ENCODE data around the gene KRTAP12-2. TPM values are rescaled to one million over a fixed set of nuclear protein-coding genes. Genes with fewer than 3 reads are reported as not detected.
"Not testable (repeated sequence)": the region's sequence is repeated elsewhere in the genome, so short reads cannot be mapped to it uniquely, and the experiment has no call there.

The KRTAP12-2 gene
- total RNA-seq, 4 donors from 2014 or later = not detected

GRCh38 chr21:44649521-44650100 lies 17.1 kb downstream of the KRTAP12-2 start:
- TF ChIP-seq, protein P1, sequence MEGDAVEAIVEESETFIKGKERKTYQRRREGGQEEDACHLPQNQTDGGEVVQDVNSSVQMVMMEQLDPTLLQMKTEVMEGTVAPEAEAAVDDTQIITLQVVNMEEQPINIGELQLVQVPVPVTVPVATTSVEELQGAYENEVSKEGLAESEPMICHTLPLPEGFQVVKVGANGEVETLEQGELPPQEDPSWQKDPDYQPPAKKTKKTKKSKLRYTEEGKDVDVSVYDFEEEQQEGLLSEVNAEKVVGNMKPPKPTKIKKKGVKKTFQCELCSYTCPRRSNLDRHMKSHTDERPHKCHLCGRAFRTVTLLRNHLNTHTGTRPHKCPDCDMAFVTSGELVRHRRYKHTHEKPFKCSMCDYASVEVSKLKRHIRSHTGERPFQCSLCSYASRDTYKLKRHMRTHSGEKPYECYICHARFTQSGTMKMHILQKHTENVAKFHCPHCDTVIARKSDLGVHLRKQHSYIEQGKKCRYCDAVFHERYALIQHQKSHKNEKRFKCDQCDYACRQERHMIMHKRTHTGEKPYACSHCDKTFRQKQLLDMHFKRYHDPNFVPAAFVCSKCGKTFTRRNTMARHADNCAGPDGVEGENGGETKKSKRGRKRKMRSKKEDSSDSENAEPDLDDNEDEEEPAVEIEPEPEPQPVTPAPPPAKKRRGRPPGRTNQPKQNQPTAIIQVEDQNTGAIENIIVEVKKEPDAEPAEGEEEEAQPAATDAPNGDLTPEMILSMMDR (IDR thresholded peaks at IDR 0.05) = no peak
- TF ChIP-seq POLR2AphosphoS5 (IDR thresholded peaks at IDR 0.05) = no peak
- TF ChIP-seq POLR2A (IDR thresholded peaks at IDR 0.05; ENCODE audit: low read depth) = no peak
- no peak for TF ChIP-seq EP300 (IDR thresholded peaks at IDR 0.05)
- Histone ChIP-seq H3K4me3 (no peak overlapping the region), H3K4me1 (no peaks in the 10 kb centered on the region), H3K27ac (replicated peaks in 1 of 4) (no peak overlapping the region), H3K27me3 (peaks cover 0 to 67% (median 0%) of the 10 kb centered on the region in 4 donors), H3K9me3 (peaks cover 0 to 9% (median 4%) of the 10 kb centered on the region in 4 donors), H3K36me3 (no peaks in the 10 kb centered on the region)
- WGBS = 87% methylated on average over 12 of the region's 18 CpGs
- DNase-seq (ENCODE audit: extremely low spot score) = peak; percentile 60
- intact Hi-C loops (cut with DNase I) = no loop called here

DNA sequence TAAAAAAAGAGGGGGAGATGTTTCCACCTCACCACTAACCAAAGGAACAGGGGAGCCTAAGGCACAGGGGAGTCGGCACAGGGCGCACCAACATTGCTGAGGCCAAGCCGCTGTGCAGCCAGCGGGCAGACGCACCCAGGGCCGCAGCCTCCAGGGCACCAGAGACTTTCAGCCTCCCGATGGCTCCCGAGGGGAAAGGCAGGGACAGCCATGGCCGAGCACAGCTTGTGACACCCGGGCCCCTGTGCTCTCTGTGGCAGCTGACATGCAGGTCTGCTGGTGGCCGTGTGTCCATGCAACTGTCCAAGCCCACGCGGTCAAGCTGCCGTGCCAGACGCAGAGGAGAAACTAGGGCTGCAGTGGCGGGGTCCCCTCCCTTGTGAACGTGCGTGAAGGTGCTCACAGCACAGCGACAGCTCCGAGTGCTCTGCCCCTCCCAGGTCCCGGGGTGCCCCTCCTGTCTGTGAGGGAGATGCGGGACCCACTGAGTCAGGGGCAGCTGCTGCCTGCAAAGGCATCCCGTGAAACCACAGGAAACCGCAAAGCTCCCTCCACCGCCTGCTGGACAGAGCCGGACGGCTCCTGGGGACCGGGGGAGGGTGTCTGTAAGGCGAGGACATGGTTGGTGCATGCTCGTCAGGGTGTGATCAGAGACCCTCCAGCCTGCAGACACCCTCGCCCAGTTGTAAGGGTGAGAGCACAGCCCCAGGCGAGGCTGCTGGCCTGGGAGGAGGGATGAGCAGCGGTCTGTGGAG lies 18.0 kb downstream of the KRTAP12-2 start:
- peak; percentile 84 for DNase-seq (ENCODE audit: extremely low spot score)
- intact Hi-C loops (cut with DNase I) = no loop called here
- TF ChIP-seq POLR2A (IDR thresholded peaks at IDR 0.05; ENCODE audit: low read depth) (no peak), EP300 (IDR thresholded peaks at IDR 0.05) (no peak), POLR2AphosphoS5 (IDR thresholded peaks at IDR 0.05) (no peak)
- TF ChIP-seq, protein P1 (IDR thresholded peaks at IDR 0.05) = no peak
- Histone ChIP-seq H3K27ac (replicated peaks in 1 of 4) (no peak overlapping the region), H3K4me3 (no peak overlapping the region), H3K9me3 (peaks cover 0 to 18% (median 7%) of the 10 kb centered on the region in 4 donors), H3K4me1 (no peaks in the 10 kb centered on the region), H3K27me3 (peaks cover 0 to 58% (median 0%) of the 10 kb centered on the region in 4 donors), H3K36me3 (no peaks in the 10 kb centered on the region)
- 73% methylated on average over 27 of the region's 33 CpGs for WGBS

GRCh38 chr21:44647222-44647552 lies 19.5 kb downstream of the KRTAP12-2 start:
- 48% methylated on average over 5 of the region's 8 CpGs for WGBS
- H3K36me3 ChIP-seq = no peaks in the 10 kb centered on the region
- no peak for TF ChIP-seq POLR2AphosphoS5 (IDR thresholded peaks at IDR 0.05)
- TF ChIP-seq EP300 (IDR thresholded peaks at IDR 0.05) = no peak
- TF ChIP-seq, protein P1 (IDR thresholded peaks at IDR 0.05) = no peak
- no peak for TF ChIP-seq POLR2A (IDR thresholded peaks at IDR 0.05; ENCODE audit: low read depth)
- intact Hi-C loops (cut with DNase I) = no loop called here
- H3K4me3 ChIP-seq = no peak overlapping the region
- H3K27ac ChIP-seq (replicated peaks in 1 of 4) = no peak overlapping the region
- H3K4me1 ChIP-seq = no peaks in the 10 kb centered on the region
- peaks cover 0 to 55% (median 0%) of the 10 kb centered on the region in 4 donors for H3K27me3 ChIP-seq
- peaks cover 0 to 21% (median 9%) of the 10 kb centered on the region in 4 donors for H3K9me3 ChIP-seq
- peak; percentile 68 for DNase-seq (ENCODE audit: extremely low spot score)

DNA sequence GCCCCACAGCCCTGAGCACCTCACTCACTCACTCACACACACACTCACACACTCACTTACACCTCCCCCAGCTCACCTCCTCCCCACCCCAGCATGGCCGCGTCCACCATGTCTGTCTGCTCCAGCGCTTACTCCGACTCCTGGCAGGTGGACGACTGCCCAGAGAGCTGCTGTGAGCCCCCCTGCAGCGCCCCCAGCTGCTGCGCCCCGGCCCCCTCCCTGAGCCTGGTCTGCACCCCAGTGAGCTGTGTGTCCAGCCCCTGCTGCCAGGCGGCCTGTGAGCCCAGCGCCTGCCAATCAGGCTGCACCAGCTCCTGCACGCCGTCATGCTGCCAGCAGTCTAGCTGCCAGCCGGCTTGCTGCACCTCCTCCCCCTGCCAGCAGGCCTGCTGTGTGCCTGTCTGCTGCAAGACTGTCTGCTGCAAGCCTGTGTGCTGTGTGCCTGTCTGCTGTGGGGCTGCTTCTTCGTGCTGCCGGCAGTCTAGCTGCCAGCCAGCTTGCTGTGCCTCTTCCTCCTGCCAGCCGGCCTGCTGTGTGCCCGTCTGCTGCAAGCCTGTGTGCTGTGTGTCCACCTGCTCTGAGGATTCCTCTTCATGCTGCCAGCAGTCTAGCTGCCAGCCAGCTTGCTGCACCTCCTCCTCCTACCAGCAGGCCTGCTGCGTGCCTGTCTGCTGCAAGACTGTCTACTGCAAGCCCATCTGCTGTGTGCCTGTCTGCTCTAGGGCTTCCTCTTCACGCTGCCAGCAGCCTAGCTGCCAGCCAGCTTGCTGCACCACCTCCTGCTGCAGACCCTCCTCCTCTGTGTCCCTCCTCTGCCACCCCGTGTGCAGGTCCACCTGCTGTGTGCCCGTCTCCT lies 20.1 kb downstream of the KRTAP12-2 start, which contains the start of gene KRTAP10-11:
Gene KRTAP10-11, plus strand, starts transcription at position 49 of the 856 bp plus-strand sequence. Its CDS starts 45 bp downstream, at position 94.
- H3K36me3 ChIP-seq; H3K4me1 ChIP-seq; H3K4me3 ChIP-seq; H3K27ac ChIP-seq (replicated peaks in 1 of 4); intact Hi-C loops (cut with DNase I): not testable (repeated sequence)
- WGBS = 73% methylated on average over 10 of the region's 21 CpGs
- peak; percentile 24 for DNase-seq (ENCODE audit: extremely low spot score)
- Histone ChIP-seq H3K27me3 (peaks cover 0 to 56% (median 0%) of the 10 kb centered on the region in 4 donors), H3K9me3 (peaks cover 0 to 21% (median 9%) of the 10 kb centered on the region in 4 donors)

- TF ChIP-seq POLR2AphosphoS5 (IDR thresholded peaks at IDR 0.05) = no peak
- TF ChIP-seq EP300 (IDR thresholded peaks at IDR 0.05) = no peak
- TF ChIP-seq POLR2A (IDR thresholded peaks at IDR 0.05; ENCODE audit: low read depth) = no peak
- TF ChIP-seq, protein P1 (IDR thresholded peaks at IDR 0.05) = no peak
- Histone ChIP-seq H3K9me3 (peaks cover 0 to 30% (median 9%) of the 10 kb centered on the region in 4 donors), H3K36me3 (no peaks in the 10 kb centered on the region), H3K27ac (replicated peaks in 1 of 4) (no peak overlapping the region), H3K4me1 (no peaks in the 10 kb centered on the region), H3K27me3 (peaks cover 0 to 57% (median 0%) of the 10 kb centered on the region in 4 donors), H3K4me3 (no peak overlapping the region)
- intact Hi-C loops (cut with DNase I) = no loop called here
- 47% methylated on average over 2 of the region's 2 CpGs for WGBS
- DNase-seq (ENCODE audit: extremely low spot score) = no peak
Observed at GRCh38 chr21:44644878-44645277, 21.8 kb downstream of the KRTAP12-2 start.
